Measurements from ENCODE around the gene CDIPT.

- TF ChIP-seq, protein P1, sequence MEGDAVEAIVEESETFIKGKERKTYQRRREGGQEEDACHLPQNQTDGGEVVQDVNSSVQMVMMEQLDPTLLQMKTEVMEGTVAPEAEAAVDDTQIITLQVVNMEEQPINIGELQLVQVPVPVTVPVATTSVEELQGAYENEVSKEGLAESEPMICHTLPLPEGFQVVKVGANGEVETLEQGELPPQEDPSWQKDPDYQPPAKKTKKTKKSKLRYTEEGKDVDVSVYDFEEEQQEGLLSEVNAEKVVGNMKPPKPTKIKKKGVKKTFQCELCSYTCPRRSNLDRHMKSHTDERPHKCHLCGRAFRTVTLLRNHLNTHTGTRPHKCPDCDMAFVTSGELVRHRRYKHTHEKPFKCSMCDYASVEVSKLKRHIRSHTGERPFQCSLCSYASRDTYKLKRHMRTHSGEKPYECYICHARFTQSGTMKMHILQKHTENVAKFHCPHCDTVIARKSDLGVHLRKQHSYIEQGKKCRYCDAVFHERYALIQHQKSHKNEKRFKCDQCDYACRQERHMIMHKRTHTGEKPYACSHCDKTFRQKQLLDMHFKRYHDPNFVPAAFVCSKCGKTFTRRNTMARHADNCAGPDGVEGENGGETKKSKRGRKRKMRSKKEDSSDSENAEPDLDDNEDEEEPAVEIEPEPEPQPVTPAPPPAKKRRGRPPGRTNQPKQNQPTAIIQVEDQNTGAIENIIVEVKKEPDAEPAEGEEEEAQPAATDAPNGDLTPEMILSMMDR (IDR thresholded peaks at IDR 0.05; ENCODE audit: insufficient read depth, low read depth, low read length): no peak
- TF ChIP-seq EZH2 (IDR thresholded peaks at IDR 0.05; ENCODE audit: insufficient read depth, low read length): no peak
Observed at GRCh38 chr16:29912087-29912486, 49.1 kb upstream of the CDIPT start.
